H9 (cell line): Measurements from ENCODE around the gene TGM3. TPM values are rescaled to one million over a fixed set of nuclear protein-coding genes. Genes with fewer than 3 reads are reported as not detected.

Source experiments
- DNase-seq: peaks from one replicate; pipeline ENCODE4 v3.0.0-alpha.2; 2017
- H2AFZ ChIP-seq: one replicate; pipeline ENCODE4 v1.6.1; 2013; ENCODE audit warnings: mild to moderate bottlenecking, low read length, control low read depth, moderate library complexity
- H2AK5ac ChIP-seq: 2 replicates; pipeline ENCODE4 v1.6.1; 2013; ENCODE audit warnings: low read length, control low read depth, mixed read lengths; ENCODE audit not compliant: insufficient read length
- H2BK120ac ChIP-seq: one replicate; pipeline ENCODE4 v1.6.1; 2013; ENCODE audit warnings: low read depth, mild to moderate bottlenecking, low read length, control low read depth, inconsistent platforms; ENCODE audit not compliant: poor library complexity, severe bottlenecking
- H2BK12ac ChIP-seq: 2 replicates; pipeline ENCODE4 v1.6.1; 2013; ENCODE audit warnings: low read length, control low read depth, mixed read lengths, low read depth; ENCODE audit not compliant: insufficient read length
- H2BK15ac ChIP-seq: 2 replicates; pipeline ENCODE4 v1.6.1; 2013; ENCODE audit warnings: low read depth, low read length, control low read depth
- H2BK20ac ChIP-seq: one replicate; pipeline ENCODE4 v1.6.1; 2013; ENCODE audit warnings: low read depth, mild to moderate bottlenecking, low read length, control low read depth, inconsistent platforms; ENCODE audit not compliant: poor library complexity, severe bottlenecking
- H2BK5ac ChIP-seq: 2 replicates; pipeline ENCODE4 v1.6.1; 2013; ENCODE audit warnings: low read length, control low read depth, mixed read lengths; ENCODE audit not compliant: insufficient read length
- H3K14ac ChIP-seq: 2 replicates; pipeline ENCODE4 v1.6.1; 2013; ENCODE audit warnings: low read length, control low read depth; ENCODE audit not compliant: insufficient read depth
- H3K18ac ChIP-seq: 2 replicates; pipeline ENCODE4 v1.6.1; 2013; ENCODE audit warnings: low read depth, mild to moderate bottlenecking, mixed read lengths, low read length, control low read depth; ENCODE audit not compliant: insufficient read length
- H3K23ac ChIP-seq: 2 replicates; pipeline ENCODE4 v1.6.1; 2013; ENCODE audit warnings: low read length, control low read depth, mixed read lengths, low read depth; ENCODE audit not compliant: insufficient read length
- H3K23me2 ChIP-seq: 2 replicates; pipeline ENCODE4 v1.6.1; 2013; ENCODE audit warnings: low read depth, mild to moderate bottlenecking, mixed read lengths, low read length, control low read depth; ENCODE audit not compliant: insufficient read length, poor library complexity, severe bottlenecking
- H3K27ac ChIP-seq: 2 replicates; pipeline ENCODE4 v1.5.1; 2013; ENCODE audit warnings: low read length, control low read depth, mixed read lengths, low read depth; ENCODE audit not compliant: insufficient read length
- H3K27me3 ChIP-seq: 2 replicates; pipeline ENCODE4 v1.6.1; 2013; ENCODE audit warnings: low read length, control low read depth, inconsistent platforms; ENCODE audit not compliant: insufficient read depth
- H3K4ac ChIP-seq: 2 replicates; pipeline ENCODE4 v1.6.1; 2013; ENCODE audit warnings: low read depth, mild to moderate bottlenecking, control low read depth, inconsistent platforms, low read length, moderate library complexity
- H3K4me1 ChIP-seq: 2 replicates; pipeline ENCODE4 v1.6.1; 2013; ENCODE audit warnings: low read length, control low read depth, inconsistent platforms; ENCODE audit not compliant: insufficient read depth
- H3K4me2 ChIP-seq: 2 replicates; pipeline ENCODE4 v1.6.1; 2013; ENCODE audit warnings: low read length, control low read depth, mixed read lengths; ENCODE audit not compliant: insufficient read length, insufficient read depth
- H3K56ac ChIP-seq: 2 replicates; pipeline ENCODE4 v1.6.1; 2013; ENCODE audit warnings: low read depth, mild to moderate bottlenecking, mixed read lengths, low read length, control low read depth; ENCODE audit not compliant: insufficient read length
- H3K79me1 ChIP-seq: 2 replicates; pipeline ENCODE4 v1.6.1; 2013; ENCODE audit warnings: low read depth, mild to moderate bottlenecking, moderate library complexity, low read length, control low read depth, inconsistent platforms; ENCODE audit not compliant: insufficient read depth, poor library complexity, severe bottlenecking
- H3K79me2 ChIP-seq: 2 replicates; pipeline ENCODE4 v1.6.1; 2013; ENCODE audit warnings: low read length, control low read depth, inconsistent platforms; ENCODE audit not compliant: insufficient read depth
- H3K9ac ChIP-seq: 2 replicates; pipeline ENCODE4 v1.6.1; 2013; ENCODE audit warnings: low read length, control low read depth, mixed read lengths; ENCODE audit not compliant: insufficient read length; ENCODE audit errors: extremely low read depth
- H3K9me3 ChIP-seq: one replicate; pipeline ENCODE4 v1.6.1; 2013; ENCODE audit warnings: low read depth, low read length, inconsistent platforms; ENCODE audit not compliant: control insufficient read depth
- H3T11ph ChIP-seq: one replicate; pipeline ENCODE4 v1.6.1; 2013; ENCODE audit warnings: mild to moderate bottlenecking, low read length, control low read depth, inconsistent platforms
- H4K20me1 ChIP-seq: one replicate; pipeline ENCODE4 v1.6.1; 2013; ENCODE audit not compliant: control insufficient read depth, insufficient read length, insufficient read depth
- H4K5ac ChIP-seq: 2 replicates; pipeline ENCODE4 v1.6.1; 2013; ENCODE audit warnings: low read depth, mild to moderate bottlenecking, mixed read lengths, low read length, control low read depth; ENCODE audit not compliant: insufficient read length
- H4K8ac ChIP-seq: replicated peaks from 2 replicates; pipeline ENCODE4 v1.6.1; 2013; ENCODE audit warnings: low read length, control low read depth, mixed read lengths, low read depth; ENCODE audit not compliant: insufficient read length
- H4K91ac ChIP-seq: 2 replicates; pipeline ENCODE4 v1.6.1; 2013; ENCODE audit warnings: low read depth, mild to moderate bottlenecking, moderate library complexity, mixed read lengths, low read length, control low read depth; ENCODE audit not compliant: insufficient read length
- H3K27ac Mint-ChIP-seq, 3 experiments: 2 replicates in 2 of 3; 3 replicates in 1 of 3; pipeline ENCODE4 v1.8.0; 2020 to 2021; ENCODE audit warnings: mixed read lengths in 3 of 3, mild to moderate bottlenecking in 1 of 3, moderate library complexity in 1 of 3
- H3K27me3 Mint-ChIP-seq: 2 replicates; pipeline ENCODE4 v1.8.0; 2021; ENCODE audit warnings: low read depth, mild to moderate bottlenecking, moderate library complexity, mixed read lengths
- H3K36me3 Mint-ChIP-seq, 3 experiments: 2 replicates in 2 of 3; 3 replicates in 1 of 3; pipeline ENCODE4 v1.8.0; 2020 to 2021; ENCODE audit warnings: low read depth in 3 of 3, mixed read lengths in 3 of 3; ENCODE audit not compliant: insufficient read depth in 1 of 3
- H3K4me1 Mint-ChIP-seq, 2 experiments: 2 replicates each; pipeline ENCODE4 v1.8.0; 2020; ENCODE audit warnings: mixed read lengths in 2 of 2
- H3K4me3 Mint-ChIP-seq, 2 experiments: 2 replicates in 1 of 2; 3 replicates in 1 of 2; pipeline ENCODE4 v1.8.0; 2020 to 2021; ENCODE audit warnings: mild to moderate bottlenecking in 2 of 2, mixed read lengths in 2 of 2, moderate library complexity in 1 of 2
- H3K9me3 Mint-ChIP-seq, 2 experiments: 2 replicates in 1 of 2; 3 replicates in 1 of 2; pipeline ENCODE4 v1.8.0; 2020; ENCODE audit warnings: mild to moderate bottlenecking in 2 of 2, mixed read lengths in 2 of 2, moderate library complexity in 1 of 2
- CTCF ChIP-seq: fragments of 200-600 bp; sonication (generic); conservative IDR thresholded peaks from 3 replicates; pipeline ENCODE4 v1.8.0; 2021; ENCODE audit warnings: antibody characterized with exemption, mild to moderate bottlenecking
- total RNA-seq: library from RNA; stranded (reverse); gene quantifications from 2 replicates; pipeline ENCODE4 v1.2.1, GENCODE V29; 2021

TGM3 gene
- total RNA-seq, 1 experiment from 2014 or later, result not detected

DNA sequence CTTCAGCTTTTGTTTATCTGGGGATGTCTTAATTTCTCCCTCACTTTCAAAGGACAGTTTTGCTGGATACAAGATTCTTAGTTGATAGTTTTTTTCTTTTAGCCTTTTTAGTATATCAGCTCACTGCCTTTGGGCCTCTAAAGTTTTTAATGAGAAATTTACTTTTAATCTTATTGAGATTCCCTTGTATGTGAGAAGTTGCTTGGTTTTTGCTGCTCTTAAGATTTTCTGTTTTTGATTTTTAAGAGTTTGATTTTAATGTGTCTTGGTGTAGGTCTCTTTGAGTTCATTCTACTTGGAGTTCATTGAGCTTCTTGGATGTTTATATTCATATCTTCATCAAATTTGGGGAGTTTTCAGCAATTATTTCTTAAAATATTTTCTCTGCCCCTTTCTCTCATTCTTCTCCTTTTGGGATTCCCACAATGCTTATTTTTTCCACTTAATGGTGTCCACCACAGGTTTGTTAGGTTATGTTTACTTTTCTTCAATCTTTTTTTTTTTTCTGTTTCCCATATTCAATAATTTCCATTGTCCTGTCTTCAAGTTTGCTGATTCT, 65.3 kb downstream of the TGM3 start:
- Histone ChIP-seq H3K4ac (no peak overlapping the region), H3T11ph (no peak overlapping the region), H2BK12ac (no peak overlapping the region), H2BK5ac (no peak overlapping the region), H2AFZ (no peak overlapping the region), H3K27me3 (no peaks in the 10 kb centered on the region), H4K91ac (no peak overlapping the region), H4K8ac (no peak overlapping the region), H3K23me2 (no peaks in the 10 kb centered on the region), H2BK120ac (no peak overlapping the region), H3K18ac (no peak overlapping the region), H4K20me1 (no peaks in the 10 kb centered on the region), H2AK5ac (no peak overlapping the region), H3K4me1 (no peaks in the 10 kb centered on the region), H3K9me3 (no peaks in the 10 kb centered on the region), H3K23ac (no peak overlapping the region), H3K79me2 (no peaks in the 10 kb centered on the region), H4K5ac (no peak overlapping the region), H2BK15ac (no peak overlapping the region), H3K9ac (no peak overlapping the region), H3K4me2 (no peak overlapping the region), H2BK20ac (no peak overlapping the region), H3K14ac (no peak overlapping the region), H3K27ac (no peak overlapping the region), H3K56ac (no peak overlapping the region), H3K79me1 (no peaks in the 10 kb centered on the region)
- no peak for TF ChIP-seq CTCF
- no peak overlapping the region for H3K4me3 Mint-ChIP-seq
- H3K36me3 Mint-ChIP-seq, result peaks cover 0 to 15% (median 7%) of the 10 kb centered on the region in 3 experiments; a peak in 5 of 7 replicates
- no peak for DNase-seq
- H3K27ac Mint-ChIP-seq, result no peak overlapping the region
- H3K4me1 Mint-ChIP-seq, result peaks cover 6% of the 10 kb centered on the region in 2 experiments
- H3K27me3 Mint-ChIP-seq, result peaks cover 6% of the 10 kb centered on the region
- H3K9me3 Mint-ChIP-seq, result peaks cover 11 to 21% of the 10 kb centered on the region in 2 experiments
